Measurements from ENCODE around the gene SERBP1. TPM values are rescaled to one million over a fixed set of nuclear protein-coding genes. Genes with fewer than 3 reads are reported as not detected.

The SERBP1 gene
- polyA plus RNA-seq, 1 donor from 2014 or later, result 150 TPM

- Histone ChIP-seq H3K4me3 (ENCODE audit: low read length) (no peak overlapping the region), H3F3A (ENCODE audit: insufficient read depth, low read length, poor library complexity, severe bottlenecking) (no peaks in the 10 kb centered on the region), H3K9me3 (ENCODE audit: low read length) (no peaks in the 10 kb centered on the region), H3K9ac (ENCODE audit: low read length) (no peak overlapping the region), H3K9me2 (ENCODE audit: insufficient read depth, low read length) (no peaks in the 10 kb centered on the region), H3K79me2 (replicated peaks; ENCODE audit: insufficient read depth, low read length) (no peaks in the 10 kb centered on the region), H2AFZ (ENCODE audit: low read depth, low read length) (no peak overlapping the region), H3K36me3 (ENCODE audit: insufficient read depth, low read length) (no peaks in the 10 kb centered on the region), H3K4me2 (ENCODE audit: low read length) (no peak overlapping the region), H3K27me3 (ENCODE audit: insufficient read depth, low read depth, low read length) (no peaks in the 10 kb centered on the region), H3K27ac (ENCODE audit: low read length) (no peak overlapping the region), H4K20me1 (ENCODE audit: insufficient read depth) (no peaks in the 10 kb centered on the region)
- TF ChIP-seq, protein P1, sequence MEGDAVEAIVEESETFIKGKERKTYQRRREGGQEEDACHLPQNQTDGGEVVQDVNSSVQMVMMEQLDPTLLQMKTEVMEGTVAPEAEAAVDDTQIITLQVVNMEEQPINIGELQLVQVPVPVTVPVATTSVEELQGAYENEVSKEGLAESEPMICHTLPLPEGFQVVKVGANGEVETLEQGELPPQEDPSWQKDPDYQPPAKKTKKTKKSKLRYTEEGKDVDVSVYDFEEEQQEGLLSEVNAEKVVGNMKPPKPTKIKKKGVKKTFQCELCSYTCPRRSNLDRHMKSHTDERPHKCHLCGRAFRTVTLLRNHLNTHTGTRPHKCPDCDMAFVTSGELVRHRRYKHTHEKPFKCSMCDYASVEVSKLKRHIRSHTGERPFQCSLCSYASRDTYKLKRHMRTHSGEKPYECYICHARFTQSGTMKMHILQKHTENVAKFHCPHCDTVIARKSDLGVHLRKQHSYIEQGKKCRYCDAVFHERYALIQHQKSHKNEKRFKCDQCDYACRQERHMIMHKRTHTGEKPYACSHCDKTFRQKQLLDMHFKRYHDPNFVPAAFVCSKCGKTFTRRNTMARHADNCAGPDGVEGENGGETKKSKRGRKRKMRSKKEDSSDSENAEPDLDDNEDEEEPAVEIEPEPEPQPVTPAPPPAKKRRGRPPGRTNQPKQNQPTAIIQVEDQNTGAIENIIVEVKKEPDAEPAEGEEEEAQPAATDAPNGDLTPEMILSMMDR (IDR thresholded peaks at IDR 0.05; ENCODE audit: poor library complexity, severe bottlenecking), result no peak
- no peak for TF ChIP-seq POLR2AphosphoS5 (IDR thresholded peaks at IDR 0.05)
These were observed 37.0 kb downstream of the SERBP1 start for GRCh38 chr1:67393240-67393639.

DNA sequence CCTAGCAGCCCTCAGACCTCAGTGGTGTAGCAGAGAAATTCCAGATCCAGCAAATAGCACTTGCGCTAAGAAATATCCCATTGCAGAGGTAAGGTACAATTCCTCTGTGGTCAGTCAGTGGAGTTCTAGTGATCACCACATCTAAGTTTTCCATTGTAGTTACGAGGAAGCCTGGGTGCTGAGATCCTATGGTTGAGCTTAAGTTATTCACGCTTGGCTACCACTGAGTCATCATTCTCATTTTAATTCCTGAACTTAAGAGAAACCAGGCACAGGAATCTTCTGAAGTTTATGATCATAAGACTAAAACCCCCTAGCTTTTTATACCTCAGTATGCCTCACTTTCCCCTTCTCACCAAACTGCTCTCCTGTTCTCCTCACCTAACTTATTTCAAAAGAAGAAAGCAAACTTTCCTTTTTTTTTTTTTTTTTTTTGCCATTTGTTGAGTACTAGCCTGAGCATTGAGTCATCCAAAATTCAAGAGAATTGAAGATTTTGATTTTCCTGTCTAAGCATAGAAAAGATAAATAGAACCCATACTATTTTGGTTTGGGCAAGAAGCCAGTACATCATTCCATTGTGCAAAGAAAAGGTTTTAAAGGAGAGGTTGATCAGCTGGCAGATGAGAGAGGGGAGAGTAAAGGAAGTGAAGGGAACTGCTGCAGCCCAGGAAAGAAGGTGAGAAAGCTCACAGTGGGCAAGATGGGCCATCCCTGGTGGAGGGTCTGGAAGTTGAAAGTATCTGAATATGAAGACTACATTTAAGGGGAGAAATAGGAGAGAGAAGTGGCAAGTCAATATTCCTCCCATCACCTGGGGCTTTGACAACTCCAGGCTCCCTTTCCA lies 39.9 kb downstream of the SERBP1 start:
- Histone ChIP-seq H2AFZ (ENCODE audit: low read depth, low read length) (no peak overlapping the region), H3F3A (ENCODE audit: insufficient read depth, low read length, poor library complexity, severe bottlenecking) (no peaks in the 10 kb centered on the region), H4K20me1 (ENCODE audit: insufficient read depth) (no peaks in the 10 kb centered on the region), H3K4me3 (ENCODE audit: low read length) (no peak overlapping the region), H3K9ac (ENCODE audit: low read length) (no peak overlapping the region), H3K4me2 (ENCODE audit: low read length) (no peak overlapping the region), H3K9me3 (ENCODE audit: low read length) (no peaks in the 10 kb centered on the region), H3K79me2 (replicated peaks; ENCODE audit: insufficient read depth, low read length) (no peaks in the 10 kb centered on the region), H3K9me2 (ENCODE audit: insufficient read depth, low read length) (no peaks in the 10 kb centered on the region), H3K27ac (ENCODE audit: low read length) (no peak overlapping the region), H3K27me3 (ENCODE audit: insufficient read depth, low read depth, low read length) (no peaks in the 10 kb centered on the region), H3K36me3 (ENCODE audit: insufficient read depth, low read length) (no peaks in the 10 kb centered on the region)
- TF ChIP-seq, protein P1 (IDR thresholded peaks at IDR 0.05; ENCODE audit: poor library complexity, severe bottlenecking), result no peak
- TF ChIP-seq POLR2AphosphoS5 (IDR thresholded peaks at IDR 0.05) (no peak), SMC3 (conservative IDR thresholded peaks at IDR 0.05; ENCODE audit: poor library complexity) (no peak), MXI1 (conservative IDR thresholded peaks at IDR 0.05; ENCODE audit: poor library complexity, severe bottlenecking) (no peak), TAF1 (IDR thresholded peaks at IDR 0.05; ENCODE audit: low read depth) (no peak), RAD21 (conservative IDR thresholded peaks at IDR 0.05) (no peak), EP300 (conservative IDR thresholded peaks at IDR 0.05; ENCODE audit: poor library complexity, severe bottlenecking) (no peak), EZH2 (IDR thresholded peaks at IDR 0.05; ENCODE audit: borderline replicate concordance, insufficient read depth, low read length, poor library complexity, severe bottlenecking) (no peak)
- TF ChIP-seq, protein P2, sequence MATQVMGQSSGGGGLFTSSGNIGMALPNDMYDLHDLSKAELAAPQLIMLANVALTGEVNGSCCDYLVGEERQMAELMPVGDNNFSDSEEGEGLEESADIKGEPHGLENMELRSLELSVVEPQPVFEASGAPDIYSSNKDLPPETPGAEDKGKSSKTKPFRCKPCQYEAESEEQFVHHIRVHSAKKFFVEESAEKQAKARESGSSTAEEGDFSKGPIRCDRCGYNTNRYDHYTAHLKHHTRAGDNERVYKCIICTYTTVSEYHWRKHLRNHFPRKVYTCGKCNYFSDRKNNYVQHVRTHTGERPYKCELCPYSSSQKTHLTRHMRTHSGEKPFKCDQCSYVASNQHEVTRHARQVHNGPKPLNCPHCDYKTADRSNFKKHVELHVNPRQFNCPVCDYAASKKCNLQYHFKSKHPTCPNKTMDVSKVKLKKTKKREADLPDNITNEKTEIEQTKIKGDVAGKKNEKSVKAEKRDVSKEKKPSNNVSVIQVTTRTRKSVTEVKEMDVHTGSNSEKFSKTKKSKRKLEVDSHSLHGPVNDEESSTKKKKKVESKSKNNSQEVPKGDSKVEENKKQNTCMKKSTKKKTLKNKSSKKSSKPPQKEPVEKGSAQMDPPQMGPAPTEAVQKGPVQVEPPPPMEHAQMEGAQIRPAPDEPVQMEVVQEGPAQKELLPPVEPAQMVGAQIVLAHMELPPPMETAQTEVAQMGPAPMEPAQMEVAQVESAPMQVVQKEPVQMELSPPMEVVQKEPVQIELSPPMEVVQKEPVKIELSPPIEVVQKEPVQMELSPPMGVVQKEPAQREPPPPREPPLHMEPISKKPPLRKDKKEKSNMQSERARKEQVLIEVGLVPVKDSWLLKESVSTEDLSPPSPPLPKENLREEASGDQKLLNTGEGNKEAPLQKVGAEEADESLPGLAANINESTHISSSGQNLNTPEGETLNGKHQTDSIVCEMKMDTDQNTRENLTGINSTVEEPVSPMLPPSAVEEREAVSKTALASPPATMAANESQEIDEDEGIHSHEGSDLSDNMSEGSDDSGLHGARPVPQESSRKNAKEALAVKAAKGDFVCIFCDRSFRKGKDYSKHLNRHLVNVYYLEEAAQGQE (IDR thresholded peaks at IDR 0.05; ENCODE audit: borderline replicate concordance), result no peak

Measured in neural cell (in vitro differentiated cells).